Left renal cortex interstitium (tissue), 4 donors: ENCODE results near the gene ELMOD3. TPM values are rescaled to one million over a fixed set of nuclear protein-coding genes. Genes with fewer than 3 reads are reported as not detected.
A peak's percentile ranks its signal among the peaks of the same experiment; 100 is the strongest.
"Not testable (repeated sequence)": the region's sequence is repeated elsewhere in the genome, so short reads cannot be mapped to it uniquely, and the experiment has no call there.

Source experiments
- DNase-seq, 4 donors: peaks; one replicate each; pipeline ENCODE4 v3.0.0-alpha.2; 2013; ENCODE audit warnings: low read depth in 4 of 4, low spot score in 2 of 4, missing footprints in 1 of 4
- polyA plus RNA-seq, 4 donors: library from polyadenylated mRNA; unstranded; fragments of 120-200 nt; gene quantifications; one replicate each; pipeline ENCODE4 v1.2.1, GENCODE V29; 2013; ENCODE audit not compliant: insufficient read length in 4 of 4

Gene ELMOD3
- polyA plus RNA-seq, 4 donors, result 21.0 to 37.7 (median 30.0) TPM

DNA sequence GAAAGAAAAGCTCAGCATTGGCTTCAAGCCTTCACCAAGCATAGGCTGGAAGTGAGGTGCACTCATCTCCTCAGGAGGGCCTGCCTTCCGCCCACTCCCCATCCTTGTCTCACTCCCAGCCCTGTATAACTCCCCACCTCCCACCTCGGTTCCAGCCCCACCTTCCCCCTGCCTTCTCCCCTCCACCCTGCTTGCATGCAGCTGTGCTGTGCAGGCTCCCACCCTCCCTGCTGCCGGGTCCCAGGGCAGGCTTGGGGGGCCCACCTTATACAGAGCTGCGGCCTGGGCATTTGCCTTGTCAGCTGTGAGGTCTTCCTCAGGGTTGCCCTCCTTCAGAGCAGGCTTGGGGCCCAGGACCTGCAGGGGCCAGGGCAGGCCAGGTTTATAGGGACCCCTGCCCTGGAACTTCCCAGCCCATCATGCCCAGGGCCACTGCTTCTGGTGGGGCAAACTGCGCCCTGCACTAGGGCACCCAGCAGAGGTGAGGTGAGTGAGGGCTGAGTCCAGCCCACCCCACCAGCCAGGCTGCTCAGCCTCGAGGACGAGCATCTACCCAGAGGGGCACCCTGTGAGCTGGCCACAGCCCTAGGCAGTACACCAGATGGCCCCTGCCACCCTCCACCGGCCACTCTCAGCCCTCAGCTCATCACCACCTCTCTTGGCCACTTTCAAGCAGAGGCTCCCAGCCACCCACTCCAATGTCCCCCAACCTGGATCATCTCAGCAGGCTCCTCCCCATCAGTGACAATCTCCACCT lies 44.0 kb downstream of the ELMOD3 start:
- DNase-seq, result no peak

DNA sequence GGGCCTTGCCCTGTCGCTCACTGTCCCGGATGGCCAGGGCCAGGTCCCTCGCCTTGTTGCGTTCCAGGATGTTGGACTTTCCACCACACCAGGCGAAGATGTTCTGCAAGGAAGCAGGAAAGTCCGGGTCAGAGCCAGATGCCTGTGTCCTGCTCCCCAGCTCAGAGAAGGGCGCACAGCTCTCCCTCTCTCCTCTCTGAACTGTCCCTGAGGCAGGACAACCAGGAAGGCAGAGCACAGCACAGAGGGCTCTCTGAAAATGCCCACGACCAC lies 44.5 kb downstream of the ELMOD3 start:
- no peak for DNase-seq

DNA sequence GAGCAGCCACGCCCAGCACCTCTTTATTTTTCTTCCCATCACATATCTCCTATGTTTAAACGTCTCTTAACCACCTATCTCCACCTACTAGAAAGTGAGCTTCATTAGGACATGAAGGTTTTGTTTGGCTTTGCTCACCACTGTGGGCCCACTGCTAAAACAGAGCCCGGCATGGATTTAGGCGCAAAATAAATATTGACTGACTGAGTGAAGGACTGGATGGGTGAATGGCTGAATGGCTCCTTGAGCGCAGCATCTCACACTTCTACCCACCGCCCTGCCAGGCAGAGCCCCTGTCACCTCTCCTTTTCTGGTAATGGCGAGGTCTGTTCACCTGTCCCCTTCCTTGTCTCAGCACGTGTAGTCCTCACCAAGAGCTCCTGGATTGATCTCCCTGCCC lies 45.5 kb downstream of the ELMOD3 start:
- DNase-seq, result no peak

DNA sequence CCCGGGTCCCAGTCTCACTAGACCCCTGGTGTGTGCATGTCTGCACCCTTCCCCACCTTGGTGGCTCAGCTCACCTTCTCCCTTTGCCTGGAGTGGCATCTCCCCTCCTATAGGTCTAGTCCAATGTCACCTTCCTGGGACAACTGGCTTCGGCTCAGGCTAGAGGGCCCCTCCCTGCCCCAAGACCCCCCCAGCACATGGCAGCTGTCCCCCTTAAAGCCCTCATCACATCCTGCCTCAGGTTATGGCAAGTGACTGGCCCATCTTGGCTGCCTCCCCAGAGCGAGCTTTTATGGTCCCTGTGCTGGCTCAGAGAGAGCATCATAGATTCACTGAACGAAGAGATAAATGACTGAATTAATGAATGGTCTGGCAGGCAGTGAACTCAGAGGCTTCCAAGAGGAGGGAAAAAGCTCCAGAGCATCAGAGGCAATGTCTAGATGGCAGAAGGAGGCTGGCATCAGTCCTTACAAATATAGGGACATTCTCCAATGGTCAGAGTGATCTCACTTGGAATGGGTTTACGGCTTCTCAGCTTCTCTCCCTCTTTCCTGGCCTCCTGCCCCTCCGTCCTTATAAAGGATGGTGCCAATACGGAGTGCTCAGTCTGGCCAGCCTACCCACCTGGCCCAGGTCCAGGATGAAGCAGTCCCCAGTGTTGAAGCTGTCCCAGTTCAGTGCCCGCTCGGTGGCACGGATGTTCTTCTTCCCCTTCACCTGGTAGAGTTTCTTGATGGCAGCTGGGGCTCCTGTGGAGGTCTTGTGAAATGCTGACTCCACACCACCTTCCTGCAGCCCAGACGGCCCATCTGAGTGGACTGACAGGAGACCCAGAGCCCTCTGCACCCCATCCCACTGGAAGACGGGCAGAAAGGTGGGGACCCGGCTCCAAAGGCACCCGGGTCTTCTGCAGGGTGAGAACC lies 46.2 kb downstream of the ELMOD3 start:
- DNase-seq, result no peak

DNA sequence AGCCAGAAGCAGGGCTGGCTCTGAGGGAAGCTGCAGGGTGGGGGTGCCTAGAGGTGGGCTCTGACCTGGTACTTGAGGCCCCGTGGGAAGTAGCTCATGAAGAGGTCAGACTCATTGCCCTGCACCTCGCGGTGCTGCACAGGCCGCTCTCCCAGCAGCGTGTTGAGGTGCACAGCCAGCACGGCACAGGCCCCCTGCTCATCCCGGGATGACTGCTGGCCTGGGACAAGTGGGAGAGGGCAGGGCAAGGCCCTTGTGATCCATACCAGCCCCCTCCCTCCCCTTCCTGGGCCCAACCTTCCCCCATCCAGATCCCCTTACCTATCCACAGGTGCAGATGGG lies 46.9 kb downstream of the ELMOD3 start:
- no peak for DNase-seq

DNA sequence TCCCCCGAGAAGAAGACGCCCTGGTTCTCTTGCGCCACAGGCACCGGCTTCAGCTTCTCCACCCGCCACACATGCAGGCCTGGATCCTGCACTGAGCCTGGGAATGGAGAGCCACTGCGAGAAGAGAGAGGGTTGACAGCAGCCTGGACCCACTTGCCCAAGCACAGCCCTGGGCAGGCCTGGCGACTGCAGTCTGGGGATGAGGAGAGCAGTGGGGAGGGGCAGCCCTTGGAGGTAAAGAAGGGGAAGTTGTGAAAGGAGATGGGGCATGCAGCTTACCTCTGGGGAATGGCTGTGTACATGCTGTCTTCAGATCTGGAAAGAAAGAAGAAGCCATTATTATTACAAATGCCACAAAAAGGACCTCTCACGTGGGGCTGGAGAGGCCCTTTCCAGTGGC lies 47.3 kb downstream of the ELMOD3 start:
- no peak for DNase-seq

DNA sequence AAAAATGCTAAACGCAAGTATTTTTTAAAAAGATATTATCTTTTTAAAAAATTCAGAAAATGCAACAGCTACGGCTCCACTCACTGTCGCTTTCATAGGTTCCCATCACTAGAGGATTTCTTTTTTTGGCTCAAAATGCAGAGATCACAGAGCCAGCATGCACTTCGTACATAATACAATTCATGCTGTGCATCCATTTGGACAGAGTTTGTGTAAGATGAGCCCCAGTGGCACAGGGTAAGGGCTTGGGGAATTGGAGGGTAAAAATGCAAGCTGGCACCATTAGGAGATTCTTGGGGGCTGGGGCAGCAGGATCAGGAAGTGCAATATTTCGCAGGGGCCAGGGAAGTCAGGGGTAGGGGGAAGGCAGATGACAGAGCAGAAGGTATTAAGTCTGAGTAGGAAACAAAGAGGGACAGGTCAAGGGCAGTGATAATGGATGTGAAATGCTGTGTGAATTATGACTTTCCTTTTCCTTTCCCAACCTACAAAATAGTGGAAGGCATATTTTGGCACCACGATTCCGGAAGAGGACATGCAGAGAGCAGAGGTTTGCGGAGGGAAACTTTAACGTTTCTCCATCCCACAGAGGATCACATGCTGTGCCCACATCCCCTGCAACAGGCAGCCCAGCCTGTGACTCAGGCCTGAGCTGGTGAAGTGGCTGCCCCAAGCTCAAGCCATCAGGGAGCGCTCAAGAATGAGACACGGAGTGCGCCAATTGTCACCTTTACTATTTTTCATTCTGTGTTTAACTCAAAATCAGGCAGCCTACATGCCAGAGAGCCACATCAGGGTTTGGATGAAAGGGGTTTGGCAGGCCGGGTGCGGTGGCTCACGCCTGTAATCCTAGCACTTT lies 50.9 kb downstream of the ELMOD3 start:
- no peak for DNase-seq

DNA sequence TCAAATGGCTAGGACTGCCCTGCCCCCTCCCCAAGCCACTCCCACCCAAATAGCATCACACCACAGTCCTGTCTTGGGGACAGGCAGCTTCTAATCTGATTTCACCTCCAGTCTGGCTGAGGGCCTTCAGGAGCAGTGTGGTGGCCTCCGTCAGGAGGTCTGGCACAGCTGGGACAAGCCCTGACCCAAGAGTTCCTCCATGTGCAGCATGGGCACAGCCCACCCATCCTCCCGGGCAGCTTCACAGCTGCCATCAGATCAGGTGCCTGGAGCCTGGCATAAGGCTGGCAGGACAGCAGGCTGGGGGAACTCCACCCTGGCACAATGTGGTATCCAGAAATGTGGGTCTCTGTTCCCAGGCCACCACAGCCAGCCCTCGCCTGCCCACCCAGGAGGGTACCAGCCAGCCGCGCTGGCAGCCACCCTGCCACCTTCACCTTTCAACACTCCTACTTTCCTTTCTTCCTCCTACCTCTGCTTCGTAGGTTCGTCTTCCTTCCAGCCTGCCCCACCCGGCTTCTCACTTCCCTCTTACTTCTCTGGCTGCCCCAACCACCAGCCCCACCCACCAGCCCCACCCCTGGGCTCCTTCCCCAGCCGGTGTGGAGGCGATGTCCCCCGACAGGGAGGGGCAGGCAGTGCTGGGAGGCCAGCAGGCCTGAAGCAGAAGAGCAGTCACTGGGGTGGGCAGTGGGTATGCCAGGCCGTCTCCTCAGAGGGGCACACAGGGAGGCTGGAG lies 55.4 kb downstream of the ELMOD3 start, which contains the start of gene CAPG:
Gene CAPG (minus strand): TSS at position 522 of the 739 bp plus-strand sequence. CDS start 8,221 bp downstream, outside the sequence.
- DNase-seq, result no peak

DNA sequence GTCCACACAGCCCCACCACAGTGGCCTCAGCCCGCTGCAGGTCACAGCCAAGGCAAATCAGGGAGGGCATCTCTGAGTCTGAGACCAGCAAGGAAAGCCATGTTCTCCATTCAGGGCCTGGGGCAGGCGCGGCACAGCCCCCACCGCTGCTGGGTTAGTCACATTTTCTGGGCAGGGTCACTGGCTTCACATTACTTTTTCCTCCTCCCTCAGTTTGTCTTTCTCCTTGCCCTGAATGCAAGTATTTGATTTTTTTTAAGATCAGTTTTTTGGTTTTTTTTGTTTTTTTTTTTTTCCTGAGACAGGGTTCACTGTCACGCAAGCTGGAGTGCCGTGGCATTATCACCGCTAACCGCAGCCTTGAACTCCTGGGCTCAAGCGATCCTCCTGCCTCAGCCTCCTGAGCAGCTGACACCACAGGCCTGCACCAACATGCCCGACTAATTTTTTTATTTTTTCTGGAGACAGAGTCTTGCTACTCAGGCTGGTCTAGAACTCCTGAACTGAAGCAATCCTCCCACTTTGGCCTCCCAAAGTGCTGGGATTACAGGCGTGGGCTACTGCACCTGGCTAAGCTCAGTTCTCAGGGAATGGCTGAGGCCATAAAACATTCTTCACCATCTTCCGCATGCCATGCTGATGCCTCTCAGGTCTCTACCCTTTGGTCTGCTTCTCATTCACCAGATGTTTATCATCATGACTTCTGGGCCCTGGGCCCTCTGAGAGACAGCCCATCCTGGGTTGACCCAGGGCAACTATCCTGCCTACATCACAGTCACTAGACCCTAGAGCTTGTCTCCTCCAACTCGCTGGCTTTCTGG lies 56.2 kb downstream of the ELMOD3 start:
- no peak for DNase-seq

DNA sequence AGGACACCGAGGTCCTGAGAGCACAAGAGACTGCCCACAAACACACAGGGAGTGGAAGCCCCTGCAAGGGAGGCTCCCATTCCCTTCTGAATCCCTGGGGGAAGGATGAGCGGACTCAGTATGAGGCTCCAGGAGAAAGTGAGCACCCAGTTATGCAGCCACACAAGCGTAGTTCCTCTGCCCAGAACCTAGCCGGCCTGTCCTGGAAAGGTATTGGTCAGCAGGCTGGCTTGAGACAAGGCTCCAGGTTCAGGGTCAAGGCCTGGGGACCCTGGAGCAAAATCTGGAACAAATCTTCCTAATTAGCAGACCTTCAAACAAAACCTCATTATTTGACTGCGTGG lies 56.8 kb downstream of the ELMOD3 start:
- DNase-seq, result no peak

DNA sequence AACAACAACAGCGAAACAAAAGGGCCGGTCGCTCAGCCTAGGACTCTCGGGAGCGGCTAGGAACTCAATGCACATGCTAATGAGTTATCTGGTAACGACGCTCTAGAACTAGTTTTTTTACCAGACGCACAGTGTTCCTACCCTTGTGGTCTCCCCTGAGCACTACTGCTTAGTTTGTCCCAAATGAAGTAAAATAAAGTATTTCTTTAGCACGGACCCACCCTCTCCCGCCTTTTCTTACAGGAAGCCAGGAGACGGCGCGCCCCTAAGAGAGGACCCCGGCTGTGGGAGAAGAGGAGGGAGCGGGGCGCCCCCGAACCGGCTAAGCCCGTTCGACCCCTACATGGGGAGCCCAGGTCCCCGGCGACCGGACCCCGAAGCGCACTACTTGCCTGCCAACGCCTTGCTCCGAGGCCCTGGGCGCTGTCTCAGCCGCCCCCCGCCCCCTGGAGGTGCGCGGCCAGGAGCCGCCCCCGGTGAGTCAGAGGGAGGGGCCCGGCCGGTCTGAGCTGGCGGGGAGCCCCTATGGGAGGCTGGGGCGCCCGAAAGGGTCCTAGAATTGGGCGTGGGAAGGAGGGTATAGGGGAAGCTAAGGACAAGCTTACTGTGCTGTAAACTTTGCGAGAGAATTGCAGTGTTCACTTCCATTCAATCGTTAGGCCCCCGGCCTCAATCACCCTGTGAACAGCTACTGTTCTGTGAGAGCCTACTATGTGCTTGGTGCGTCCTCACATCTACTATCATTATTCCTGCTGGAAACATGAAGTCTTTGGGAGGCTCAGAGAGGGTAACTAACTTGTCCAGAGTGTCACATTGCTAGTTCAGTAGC lies 59.2 kb downstream of the ELMOD3 start:
- DNase-seq, result no peak

DNA sequence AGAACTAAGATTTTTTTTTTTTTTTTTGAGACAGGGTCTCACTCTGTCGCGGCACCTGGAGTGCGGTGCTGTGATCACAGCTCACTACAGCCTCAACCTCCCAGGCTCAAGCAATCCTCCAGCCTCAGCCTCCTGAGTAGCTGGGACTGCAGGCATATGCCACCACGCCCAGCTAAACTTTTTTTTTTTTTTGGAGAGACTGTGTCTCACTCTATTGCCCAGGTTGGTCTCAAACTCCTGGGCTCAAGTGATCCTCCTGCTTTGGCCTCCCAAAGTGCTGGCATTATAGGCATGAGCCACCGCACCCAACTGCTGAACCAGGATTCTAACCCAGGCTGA lies 59.8 kb downstream of the ELMOD3 start:
- not testable (repeated sequence) for DNase-seq

DNA sequence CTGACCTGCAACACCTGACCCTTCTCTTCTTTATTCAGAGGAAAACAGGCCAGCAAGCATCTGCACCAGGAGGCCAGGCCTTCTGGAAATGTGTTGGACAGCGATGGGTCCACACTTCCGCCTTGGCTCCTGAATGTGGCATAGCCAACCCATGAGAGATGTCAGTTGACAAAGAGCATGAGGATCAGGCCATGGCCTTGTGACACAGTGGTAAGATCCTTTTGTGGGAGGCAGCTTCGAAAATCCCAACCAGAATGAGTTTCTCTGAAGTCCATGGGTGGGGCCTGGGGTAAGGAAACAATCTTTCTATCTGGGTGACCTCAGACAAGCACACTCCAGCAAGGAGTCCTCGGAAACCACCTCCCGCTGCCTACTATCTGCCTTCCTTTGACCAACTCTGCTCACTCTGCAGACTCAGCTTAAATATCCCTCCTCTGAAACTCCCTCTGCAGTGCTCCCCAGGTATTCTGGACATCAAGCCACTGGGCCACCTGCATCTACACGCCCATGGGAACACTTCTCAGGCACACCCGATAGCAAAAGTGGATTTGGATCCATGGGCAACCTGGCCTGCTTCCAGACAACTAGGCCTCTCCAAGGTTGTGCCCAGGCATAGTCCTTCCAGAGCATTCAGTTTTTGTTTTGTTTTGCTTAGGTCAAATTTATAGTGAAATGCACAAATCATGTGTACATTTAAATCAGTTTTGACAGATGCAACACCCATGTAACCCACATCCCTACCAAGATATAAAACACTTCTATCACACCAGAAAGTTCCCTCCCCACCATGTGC lies 60.4 kb downstream of the ELMOD3 start:
- no peak for DNase-seq

DNA sequence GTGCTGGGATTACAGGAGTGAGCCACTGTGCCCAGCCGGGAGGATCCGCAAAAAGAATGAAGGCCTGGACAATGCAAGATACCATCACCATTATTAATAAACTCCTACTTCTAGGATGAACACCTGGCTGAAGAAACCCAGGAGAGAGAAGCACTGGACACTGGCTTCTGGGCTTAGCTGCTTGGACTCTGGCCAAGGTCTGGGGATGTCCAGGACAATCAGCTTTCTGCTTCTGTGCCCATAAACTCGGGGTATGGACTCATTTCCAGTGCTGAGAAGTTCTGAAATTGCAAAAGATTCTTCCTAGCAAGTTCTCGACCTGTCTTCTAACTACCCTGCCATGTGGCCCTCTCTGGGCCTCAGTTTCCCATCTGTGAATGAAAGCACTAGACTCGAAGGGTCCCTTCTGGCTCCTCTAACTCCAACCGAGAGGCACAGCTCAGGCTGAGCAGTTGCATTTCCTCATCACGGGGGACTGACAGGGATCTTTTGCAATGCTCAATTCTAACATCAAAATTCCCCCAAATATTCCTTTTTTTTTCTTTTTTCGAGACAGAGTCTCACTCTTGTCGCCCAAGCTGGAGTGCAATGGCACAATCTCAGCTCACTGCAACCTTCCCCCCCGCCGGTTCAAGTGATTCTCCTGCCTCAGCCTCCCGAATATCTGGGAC lies 61.5 kb downstream of the ELMOD3 start:
- DNase-seq, result no peak

DNA sequence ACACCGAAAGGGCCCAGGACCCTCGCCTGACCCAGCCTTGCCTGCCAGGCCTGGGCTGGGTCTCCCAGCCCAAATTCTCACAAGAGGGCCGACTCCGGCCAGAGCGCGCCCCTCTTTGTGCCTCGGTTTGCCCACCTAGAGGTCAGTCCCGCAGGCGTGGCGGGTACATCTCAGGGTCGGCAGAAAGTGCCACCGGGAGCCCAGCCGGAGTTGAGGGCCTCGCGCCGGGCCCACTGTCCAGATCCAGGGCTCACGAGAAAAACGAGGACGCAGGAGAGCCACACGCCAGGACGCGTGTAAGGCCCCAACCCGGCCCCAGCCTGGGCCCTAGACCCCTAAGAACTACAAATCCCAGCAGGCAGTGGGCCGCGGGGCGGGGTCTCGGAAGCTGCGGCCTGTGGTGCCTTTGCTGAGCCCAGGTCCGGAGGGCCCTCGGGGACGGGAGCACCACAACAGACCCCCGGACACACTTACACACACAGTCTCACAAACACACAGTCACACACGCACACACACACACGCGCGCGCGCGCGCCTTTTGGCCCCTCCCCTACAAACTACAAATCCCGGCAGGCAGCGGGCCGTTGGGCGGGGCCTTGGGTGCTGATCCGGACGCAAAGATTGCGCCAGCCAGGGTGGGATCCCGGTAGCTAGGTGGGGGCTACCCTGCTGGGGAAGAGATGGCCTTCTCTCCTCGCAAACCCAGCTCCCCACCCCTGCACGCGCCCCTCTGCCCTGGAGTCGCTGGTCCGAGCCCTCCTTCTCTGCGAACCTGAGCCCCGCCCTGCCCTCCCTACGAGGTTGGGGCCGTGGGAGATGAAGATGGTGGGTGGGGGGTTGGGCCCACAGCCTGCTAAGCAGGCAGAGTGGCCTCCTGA lies 63.8 kb downstream of the ELMOD3 start, which contains the start of gene SH2D6:
Gene SH2D6 (plus strand): TSS at position 583 of the 877 bp plus-strand sequence. CDS start 10,752 bp downstream, outside the sequence.
- DNase-seq, result peak in 1 of 4 donors; percentile 67

DNA sequence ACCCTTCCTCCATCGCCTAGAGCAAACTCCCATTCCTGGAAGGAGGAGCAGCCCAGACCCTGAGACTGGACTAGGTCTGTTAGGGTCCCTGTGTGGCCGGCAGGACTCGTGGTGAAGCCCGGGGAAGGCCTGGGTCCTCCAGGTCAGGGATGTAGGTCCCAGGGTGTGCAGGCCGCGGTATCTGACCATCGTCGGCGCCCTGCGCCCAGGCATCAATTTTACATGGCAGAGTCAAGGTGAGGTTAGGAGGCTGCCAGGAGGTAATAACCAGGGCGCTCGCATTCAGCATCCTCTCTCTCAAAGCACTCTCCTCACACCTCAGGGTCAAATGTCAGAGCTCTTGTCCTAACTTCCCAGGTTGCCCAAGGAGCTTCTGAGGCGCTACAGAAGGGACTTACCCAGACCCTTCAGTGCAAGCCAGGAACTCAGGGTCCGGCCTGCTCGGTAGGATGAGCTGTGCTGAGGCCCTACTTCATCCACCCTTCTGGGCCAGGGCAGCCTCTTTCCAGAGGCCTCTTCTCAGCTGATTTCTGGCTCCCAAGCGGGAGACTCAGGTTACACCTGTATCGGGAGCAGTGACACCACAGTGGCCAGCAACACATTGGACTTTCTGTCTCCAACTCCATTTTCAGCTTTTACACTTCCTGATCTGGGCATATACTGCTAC lies 64.6 kb downstream of the ELMOD3 start:
- no peak for DNase-seq
